Ovary (tissue), 3 donors: ENCODE measurements around the gene LSM14A.

ENCODE experiments used
- CTCF ChIP-seq, 3 donors: fragments of 450-650 bp in 2 of 3; fragments of 200-600 bp in 1 of 3; IDR thresholded peaks; one replicate each; pipeline versions ENCODE4 v1.5.1 to v1.8.0; 2016 to 2022; ENCODE audit warnings: antibody characterized with exemption in 3 of 3, mild to moderate bottlenecking in 1 of 3
- EP300 ChIP-seq: sonication (generic); formaldehyde crosslinking; IDR thresholded peaks from one replicate; pipeline ENCODE4 v1.6.1; 2017; ENCODE audit warnings: antibody characterized with exemption
- POLR2A ChIP-seq: fragments of 450-650 bp; IDR thresholded peaks from one replicate; pipeline ENCODE4 v1.6.1; 2017; ENCODE audit warnings: antibody characterized with exemption, mild to moderate bottlenecking, moderate library complexity
- donor health status: DM: no; HTN: no; CAD: no.

GRCh38 chr19:34134190-34135053, 37.9 kb upstream of the LSM14A start:
- no peak for TF ChIP-seq CTCF (IDR thresholded peaks at IDR 0.05)
- peak; percentile 37 for TF ChIP-seq POLR2A
- TF ChIP-seq EP300: no peak
